ENCODE data around the gene ATXN7. TPM values are rescaled to one million over a fixed set of nuclear protein-coding genes. Genes with fewer than 3 reads are reported as not detected.

The ATXN7 gene
- total RNA-seq, 4 donors from 2014 or later, result 44.8 to 113 (median 51.0) TPM

GRCh38 chr3:63857311-63857710 is 6.4 kb upstream of the ATXN7 start:
- Histone ChIP-seq H3K9me3 (no peaks in the 10 kb centered on the region), H3K4me1 (peaks cover 0 to 13% (median 2%) of the 10 kb centered on the region in 4 donors), H3K36me3 (no peaks in the 10 kb centered on the region), H3K27me3 (no peaks in the 10 kb centered on the region), H3K27ac (no peak overlapping the region), H3K4me3 (no peak overlapping the region)
- in situ Hi-C loops (cut with MboI; ENCODE audit: low pct_ligation_motif_present in 1 of 4, low pct_unique_long_range_greater_than_20kb in 1 of 4, low sequenced_read_pairs in 3 of 4), result no loop called here
- intact Hi-C loops (cut with DNase I; ENCODE audit: low total_unique reads), result no loop called here
- WGBS, 2 donors (ENCODE audit: low coverage in 1 of 2), result 91 to 93% methylated on average over 2 of the region's 2 CpGs
- no peak for TF ChIP-seq POLR2A (IDR thresholded peaks at IDR 0.05)
- no peak for TF ChIP-seq EP300 (IDR thresholded peaks at IDR 0.05; ENCODE audit: low read depth)
- no peak for TF ChIP-seq POLR2AphosphoS5 (IDR thresholded peaks at IDR 0.05)
- TF ChIP-seq CTCF (IDR thresholded peaks at IDR 0.05), result no peak
- DNase-seq, result no peak

- 75 to 79% methylated on average over 2 to 3 of the region's 3 CpGs for WGBS, 2 donors (ENCODE audit: low coverage in 1 of 2)
- no peak for TF ChIP-seq POLR2AphosphoS5 (IDR thresholded peaks at IDR 0.05)
- H3K27ac ChIP-seq, result no peak overlapping the region
- H3K36me3 ChIP-seq, result no peaks in the 10 kb centered on the region
- peaks cover 0 to 29% (median 11%) of the 10 kb centered on the region in 4 donors for H3K4me1 ChIP-seq
- in situ Hi-C loops (cut with MboI; ENCODE audit: low pct_ligation_motif_present in 1 of 4, low pct_unique_long_range_greater_than_20kb in 1 of 4, low sequenced_read_pairs in 3 of 4) (no loop called here), intact Hi-C loops (cut with DNase I; ENCODE audit: low total_unique reads) (no loop called here)
- H3K27me3 ChIP-seq, result no peaks in the 10 kb centered on the region
- no peak for DNase-seq
- no peak overlapping the region for H3K4me3 ChIP-seq
- no peaks in the 10 kb centered on the region for H3K9me3 ChIP-seq
Observed at GRCh38 chr3:63860776-63861175, 2.9 kb upstream of the ATXN7 start.

GRCh38 chr3:63861306-63861705 is 2.4 kb upstream of the ATXN7 start:
- no peak for DNase-seq
- TF ChIP-seq POLR2A (IDR thresholded peaks at IDR 0.05) (no peak), EP300 (IDR thresholded peaks at IDR 0.05; ENCODE audit: low read depth) (no peak), CTCF (IDR thresholded peaks at IDR 0.05) (no peak), POLR2AphosphoS5 (IDR thresholded peaks at IDR 0.05) (no peak)
- Histone ChIP-seq H3K4me1 (peaks cover 0 to 29% (median 11%) of the 10 kb centered on the region in 4 donors), H3K4me3 (no peak overlapping the region), H3K27me3 (no peaks in the 10 kb centered on the region), H3K27ac (no peak overlapping the region), H3K36me3 (no peaks in the 10 kb centered on the region), H3K9me3 (no peaks in the 10 kb centered on the region)
- in situ Hi-C loops (cut with MboI; ENCODE audit: low pct_ligation_motif_present in 1 of 4, low pct_unique_long_range_greater_than_20kb in 1 of 4, low sequenced_read_pairs in 3 of 4) (no loop called here), intact Hi-C loops (cut with DNase I; ENCODE audit: low total_unique reads) (no loop called here)
- WGBS, 2 donors (ENCODE audit: low coverage in 1 of 2), result 91% methylated on average over 5 of the region's 5 CpGs; no CpG with 5 or more reads in 1 of the 2 donors

GRCh38 chr3:63862804-63863149 is 890 bp upstream of the ATXN7 start:
- H3K4me3 ChIP-seq, result peak overlapping the region; percentile 85 to 100 (median 97)
- H3K27me3 ChIP-seq, result no peaks in the 10 kb centered on the region
- H3K27ac ChIP-seq, result peak overlapping the region; percentile 84 to 99 (median 96)
- no peaks in the 10 kb centered on the region for H3K36me3 ChIP-seq
- TF ChIP-seq POLR2AphosphoS5 (IDR thresholded peaks at IDR 0.05) (no peak), EP300 (IDR thresholded peaks at IDR 0.05; ENCODE audit: low read depth) (no peak), POLR2A (IDR thresholded peaks at IDR 0.05) (no peak), CTCF (IDR thresholded peaks at IDR 0.05) (no peak)
- no peaks in the 10 kb centered on the region for H3K9me3 ChIP-seq
- 17 to 29% methylated on average over 5 of the region's 5 CpGs for WGBS, 2 donors (ENCODE audit: low coverage in 1 of 2)
- intact Hi-C loops (cut with DNase I; ENCODE audit: low total_unique reads) (no loop called here), in situ Hi-C loops (cut with MboI; ENCODE audit: low pct_ligation_motif_present in 1 of 4, low pct_unique_long_range_greater_than_20kb in 1 of 4, low sequenced_read_pairs in 3 of 4) (no loop called here)
- peaks cover 0 to 29% (median 11%) of the 10 kb centered on the region in 4 donors for H3K4me1 ChIP-seq
- no peak for DNase-seq
